ENCODE results near the gene KRTAP7-1. TPM values are rescaled to one million over a fixed set of nuclear protein-coding genes. Genes with fewer than 3 reads are reported as not detected.

KRTAP7-1 gene
- total RNA-seq, 2 experiments from 2014 or later = not detected

DNA sequence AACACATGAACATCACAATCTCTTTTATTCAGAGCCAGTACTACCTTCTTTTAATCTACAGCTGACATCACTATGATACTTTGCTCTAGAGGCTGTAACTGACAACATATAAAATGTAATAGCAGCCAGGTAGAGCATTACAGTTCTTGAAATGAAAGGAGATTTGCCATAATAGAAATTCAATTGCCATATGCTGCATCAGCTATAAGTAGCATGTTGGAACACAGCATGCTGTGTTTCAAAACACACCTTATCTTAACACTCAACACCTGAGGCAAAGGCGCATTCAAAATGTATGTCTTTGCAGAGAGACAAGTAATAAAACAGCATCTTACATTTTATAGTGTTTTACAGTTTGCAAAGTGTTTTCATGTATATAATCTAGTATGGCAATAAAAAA, 50.3 kb downstream of the KRTAP7-1 start:
- Mint-ChIP-seq H3K36me3 (ENCODE audit: low read depth) (no peaks in the 10 kb centered on the region), H3K4me3 (no peak overlapping the region), H3K27me3 (ENCODE audit: low read depth) (peaks cover 4% of the 10 kb centered on the region), H3K9me3 (no peaks in the 10 kb centered on the region), H3K27ac (no peak overlapping the region), H3K4me1 (ENCODE audit: low read depth) (no peaks in the 10 kb centered on the region)
- DNase-seq = no peak
- intact Hi-C loops (cut with micrococcal nuclease) = no loop called here
- CTCF ChIA-PET = no interaction called here

Other genes with a start within 250 kb of the KRTAP7-1 start
- not detected for gene KRTAP22-2, start 239.4 kb downstream of the KRTAP7-1 start, total RNA-seq
- gene KRTAP6-3, start 237.3 kb downstream of the KRTAP7-1 start, total RNA-seq = not detected
- gene KRTAP6-2, start 230.9 kb downstream of the KRTAP7-1 start, total RNA-seq = not detected
- gene KRTAP22-1, start 228.7 kb downstream of the KRTAP7-1 start, total RNA-seq = not detected
- not detected for gene KRTAP6-1, start 215.8 kb downstream of the KRTAP7-1 start, total RNA-seq
- not detected for gene KRTAP20-1, start 213.3 kb downstream of the KRTAP7-1 start, total RNA-seq
- not detected for gene KRTAP20-4, start 209.1 kb downstream of the KRTAP7-1 start, total RNA-seq
- gene KRTAP20-2, start 194.6 kb downstream of the KRTAP7-1 start, total RNA-seq = not detected
- gene KRTAP20-3, start 186.9 kb downstream of the KRTAP7-1 start, total RNA-seq = not detected
- not detected for gene KRTAP21-3, start 111.0 kb downstream of the KRTAP7-1 start, total RNA-seq
- gene KRTAP21-2, start 82.5 kb downstream of the KRTAP7-1 start, total RNA-seq = not detected
- not detected for gene KRTAP21-1, start 74.3 kb downstream of the KRTAP7-1 start, total RNA-seq
- not detected for gene KRTAP8-1, start 16.5 kb downstream of the KRTAP7-1 start, total RNA-seq
- gene KRTAP11-1, start 51.8 kb upstream of the KRTAP7-1 start, total RNA-seq = not detected
- not detected for gene KRTAP19-8, start 208.7 kb upstream of the KRTAP7-1 start, total RNA-seq